H1 (cell line): Measurements from ENCODE around the gene ANKRD11.

Experiments
- ATF2 ChIP-seq: IDR thresholded peaks from 2 replicates; pipeline ENCODE4 v1.6.1; 2012; ENCODE audit warnings: low read length, inconsistent platforms
- CTCF ChIP-seq, 3 experiments: IDR thresholded peaks; 1 replicate in 2 of 3; 2 replicates in 1 of 3; pipeline versions ENCODE4 v1.5.1 to v1.6.1; 2011; ENCODE audit warnings: low read length in 3 of 3, mild to moderate bottlenecking in 3 of 3, inconsistent platforms in 2 of 3, low read depth in 1 of 3, moderate library complexity in 1 of 3; ENCODE audit not compliant: insufficient read depth in 1 of 3; ENCODE audit errors: control extremely low read depth in 1 of 3
- EGR1 ChIP-seq: IDR thresholded peaks from 2 replicates; pipeline ENCODE4 v1.6.1; 2011; ENCODE audit warnings: low read depth, low read length, borderline replicate concordance
- POLR2A ChIP-seq, 2 experiments: IDR thresholded peaks; 1 replicate in 1 of 2; 2 replicates in 1 of 2; pipeline ENCODE4 v1.6.1; 2011; ENCODE audit warnings: low read depth in 2 of 2, low read length in 2 of 2, mild to moderate bottlenecking in 2 of 2; ENCODE audit errors: control extremely low read depth in 1 of 2

DNA sequence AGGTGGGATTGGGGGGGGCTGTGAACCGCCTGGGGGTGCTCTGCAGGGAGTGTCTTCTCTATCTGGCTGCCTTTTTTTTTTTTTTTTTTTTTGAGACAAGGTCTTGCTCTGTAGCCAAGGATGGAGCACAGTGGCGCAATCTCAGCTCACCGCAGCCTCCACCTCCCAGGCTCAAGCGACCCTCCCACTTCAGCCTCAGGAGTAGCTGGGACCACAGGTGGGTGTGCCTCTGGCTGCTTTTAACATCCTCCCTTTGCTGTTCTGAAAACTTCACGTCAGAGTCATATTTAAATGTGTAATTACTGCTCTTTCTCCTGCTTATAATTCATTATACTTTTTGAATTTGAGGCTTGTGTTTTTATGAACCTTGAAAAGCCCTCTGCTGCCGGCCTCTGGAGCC is 194.4 kb downstream of the ANKRD11 start:
- TF ChIP-seq CTCF (IDR thresholded peaks at IDR 0.05; ENCODE audit: control extremely low read depth in 1 of 3, insufficient read depth in 1 of 3, low read depth in 1 of 3, low read length in 3 of 3): no peak
- no peak for TF ChIP-seq POLR2A (IDR thresholded peaks at IDR 0.05; ENCODE audit: control extremely low read depth in 1 of 2, low read depth in 2 of 2, low read length in 2 of 2)
- no peak for TF ChIP-seq EGR1
- no peak for TF ChIP-seq ATF2
